A673 (cell line): ENCODE results near the gene PDS5A.

Source experiments
- CTCF ChIP-seq: fragments of 300-800, 200-600 bp; sonication (generic); conservative IDR thresholded peaks from 2 replicates; pipeline ENCODE4 v1.5.1; 2017; ENCODE audit warnings: low read depth, mild to moderate bottlenecking, antibody characterized with exemption, low read length, moderate library complexity, mixed read lengths
- EZH2 ChIP-seq: fragments of 200-600 bp; sonication (generic); IDR thresholded peaks from 2 replicates; pipeline ENCODE4 v1.6.1; 2017; ENCODE audit warnings: borderline replicate concordance, low read depth, mild to moderate bottlenecking, mixed read lengths, antibody characterized with exemption, low read length; ENCODE audit not compliant: poor library complexity, severe bottlenecking

GRCh38 chr4:39928538-39928937, 49.2 kb downstream of the PDS5A start:
- TF ChIP-seq EZH2 (no peak), CTCF (no peak)
